ENCODE data around the gene GNB5.

Gene GNB5

DNA sequence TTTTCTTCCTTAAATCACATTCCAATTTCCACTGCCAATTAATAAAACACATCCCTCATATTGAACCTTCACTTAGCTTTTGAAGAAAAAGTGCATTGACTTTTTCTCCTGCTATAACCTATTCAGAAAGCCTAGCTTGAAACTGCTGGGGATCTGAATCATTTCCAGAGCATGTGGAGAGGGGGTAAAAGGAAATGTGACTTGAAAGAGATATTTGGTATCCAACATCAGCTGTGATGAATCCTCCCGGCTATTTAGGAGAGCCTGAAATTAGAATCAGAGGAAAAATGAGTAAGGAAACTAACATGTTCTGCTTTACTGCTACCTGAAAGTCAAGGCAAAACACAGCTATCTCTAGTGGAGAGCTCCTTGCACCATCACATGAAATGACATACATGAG lies 2.6 kb upstream of the GNB5 start:
- intact Hi-C loops (cut with DNase I; ENCODE audit: low total_unique reads) = no loop called here
- H3K36me3 ChIP-seq = no peaks in the 10 kb centered on the region
- H3K27me3 ChIP-seq = no peaks in the 10 kb centered on the region
- DNase-seq = no peak
- no peak overlapping the region for H3K27ac ChIP-seq
- no peak for TF ChIP-seq CTCF (IDR thresholded peaks at IDR 0.05)
- H3K4me1 ChIP-seq = no peaks in the 10 kb centered on the region
- no peaks in the 10 kb centered on the region for H3K9me3 ChIP-seq
- H3K4me3 ChIP-seq = no peak overlapping the region

DNA sequence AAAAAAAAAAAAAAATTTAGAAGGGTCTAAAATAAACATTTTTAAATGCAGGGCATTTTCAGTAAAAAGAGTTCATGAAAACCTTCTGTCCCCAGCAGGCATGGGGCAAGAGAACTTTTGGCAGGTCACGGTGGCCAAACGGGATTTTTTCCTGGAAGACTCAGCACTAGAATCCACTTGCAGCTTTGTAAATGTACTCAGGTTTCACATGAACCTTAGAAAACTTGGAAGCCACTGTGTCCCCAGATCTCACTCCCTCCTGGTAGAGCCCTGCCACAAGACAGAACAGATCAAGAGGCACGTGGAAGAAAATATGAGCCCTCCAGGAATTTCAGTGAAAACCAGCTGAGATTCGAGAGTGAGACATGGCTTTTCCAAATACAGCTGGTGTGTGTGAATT lies 2.1 kb upstream of the GNB5 start:
- Histone ChIP-seq H3K9me3 (no peaks in the 10 kb centered on the region), H3K4me3 (no peak overlapping the region), H3K27me3 (no peaks in the 10 kb centered on the region), H3K27ac (no peak overlapping the region), H3K4me1 (no peaks in the 10 kb centered on the region), H3K36me3 (no peaks in the 10 kb centered on the region)
- intact Hi-C loops (cut with DNase I; ENCODE audit: low total_unique reads) = no loop called here
- TF ChIP-seq CTCF (IDR thresholded peaks at IDR 0.05) = no peak
- DNase-seq = no peak

DNA sequence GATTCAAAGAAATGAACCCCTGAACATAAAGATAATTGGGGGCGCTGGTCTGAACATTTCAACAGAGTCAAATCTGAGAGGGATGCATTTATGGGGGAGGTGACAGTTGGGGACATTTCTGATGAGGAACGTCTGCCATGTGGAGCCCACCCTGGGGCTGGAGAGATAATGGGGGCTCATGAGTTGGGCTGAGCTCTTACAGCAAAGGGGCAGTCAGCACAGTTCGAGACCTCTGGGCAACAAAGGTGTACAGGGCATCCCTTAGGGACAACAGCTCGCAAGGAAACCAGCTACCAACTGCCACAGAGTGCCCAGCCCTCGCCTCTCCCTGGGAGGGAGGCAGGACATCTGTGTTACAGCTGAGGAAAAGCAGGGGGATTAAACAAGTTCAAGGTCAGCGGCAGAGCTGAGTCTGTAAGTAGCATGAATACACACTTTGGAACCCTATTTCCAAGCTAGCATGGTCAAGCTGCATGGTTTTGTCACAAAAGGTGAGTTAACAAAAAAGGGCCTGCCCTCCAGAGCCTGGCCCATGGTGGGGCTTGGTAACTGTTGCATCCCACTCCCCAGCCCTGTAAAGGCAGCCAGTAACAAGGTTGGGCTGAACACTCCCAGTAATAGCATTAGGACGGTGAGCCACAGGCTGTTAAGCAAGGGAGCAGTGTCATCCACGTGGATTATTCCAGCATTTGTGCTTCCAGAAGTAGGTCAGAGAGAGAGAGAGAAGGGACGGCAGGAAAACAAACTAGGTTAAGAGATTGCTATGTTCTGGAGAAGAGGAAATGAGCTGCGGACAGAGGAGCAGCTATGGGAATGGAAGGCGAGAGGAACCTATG lies 4.3 kb downstream of the GNB5 start:
- no peak for TF ChIP-seq CTCF (IDR thresholded peaks at IDR 0.05)
- intact Hi-C loops (cut with DNase I; ENCODE audit: low total_unique reads) = no loop called here
- H3K36me3 ChIP-seq = no peaks in the 10 kb centered on the region
- H3K9me3 ChIP-seq = no peaks in the 10 kb centered on the region
- no peaks in the 10 kb centered on the region for H3K4me1 ChIP-seq
- DNase-seq = no peak
- no peak overlapping the region for H3K4me3 ChIP-seq
- H3K27ac ChIP-seq = no peak overlapping the region
- no peaks in the 10 kb centered on the region for H3K27me3 ChIP-seq

DNA sequence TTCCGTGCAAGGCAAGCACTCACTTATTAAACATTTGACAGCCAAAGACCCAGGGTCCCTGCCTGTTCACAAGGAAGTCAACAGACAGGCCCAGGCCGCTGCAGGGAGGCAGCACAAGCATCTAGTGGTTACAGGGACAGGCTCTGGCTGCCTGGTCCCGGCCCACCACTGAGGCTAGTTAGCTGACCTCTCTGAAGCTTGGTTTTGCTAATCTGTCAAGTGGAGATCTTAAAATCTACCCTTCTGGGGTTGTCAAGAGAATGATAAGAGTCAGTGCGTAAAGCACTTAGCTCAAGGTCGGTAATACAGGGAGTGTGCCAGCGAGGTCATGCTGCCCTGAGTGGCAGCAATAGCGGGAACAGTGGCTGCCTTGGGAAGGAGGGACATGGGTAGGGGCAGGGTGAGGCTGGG lies 6.0 kb downstream of the GNB5 start:
- no peak overlapping the region for H3K27ac ChIP-seq
- DNase-seq = no peak
- H3K27me3 ChIP-seq = no peaks in the 10 kb centered on the region
- H3K4me3 ChIP-seq = no peak overlapping the region
- no peak for TF ChIP-seq CTCF (IDR thresholded peaks at IDR 0.05)
- H3K9me3 ChIP-seq = no peaks in the 10 kb centered on the region
- intact Hi-C loops (cut with DNase I; ENCODE audit: low total_unique reads) = no loop called here
- H3K36me3 ChIP-seq = no peaks in the 10 kb centered on the region
- H3K4me1 ChIP-seq = peaks cover 0 to 8% (median 3%) of the 10 kb centered on the region in 4 donors

DNA sequence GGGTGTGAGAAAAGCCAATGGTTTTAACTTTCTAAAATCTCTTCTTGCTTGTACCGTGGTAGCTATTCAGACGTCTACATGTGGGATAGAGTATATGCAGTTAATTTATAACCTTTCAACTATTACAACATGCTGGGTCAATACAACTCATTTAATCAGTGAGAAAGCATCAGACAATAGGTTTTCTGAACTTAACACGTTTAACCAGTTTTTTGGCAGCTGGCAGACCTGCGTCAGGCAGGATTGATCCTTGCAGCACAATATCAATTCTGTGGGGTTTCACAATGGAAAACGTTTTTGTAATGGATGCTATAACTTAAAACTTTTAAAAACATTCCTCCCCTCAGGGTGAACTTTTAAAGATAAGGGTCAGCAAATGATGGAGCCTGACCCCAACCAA lies 6.5 kb downstream of the GNB5 start:
- peaks cover 0 to 9% (median 3%) of the 10 kb centered on the region in 4 donors for H3K4me1 ChIP-seq
- H3K27me3 ChIP-seq = no peaks in the 10 kb centered on the region
- DNase-seq = no peak
- no peaks in the 10 kb centered on the region for H3K9me3 ChIP-seq
- no peak overlapping the region for H3K4me3 ChIP-seq
- H3K36me3 ChIP-seq = no peaks in the 10 kb centered on the region
- no peak for TF ChIP-seq CTCF (IDR thresholded peaks at IDR 0.05)
- H3K27ac ChIP-seq = no peak overlapping the region
- intact Hi-C loops (cut with DNase I; ENCODE audit: low total_unique reads) = loop anchor here (5.0 kb wide), 1 partner anchor 1923 kb away; no protein-coding TSS in a partner anchor
